Left lung (tissue), 10 donors: ENCODE measurements around the gene CNNM3. TPM values are rescaled to one million over a fixed set of nuclear protein-coding genes. Genes with fewer than 3 reads are reported as not detected.
"Not testable (repeated sequence)": the region's sequence is repeated elsewhere in the genome, so short reads cannot be mapped to it uniquely, and the experiment has no call there.

ENCODE experiments used
- ATAC-seq: fragments of 200-7000 bp; cut with Tn5 transposase; one replicate; pipeline ENCODE4 v1.9.1; 2020; ENCODE audit warnings: moderate library complexity
- DNase-seq, 4 donors: peaks; one replicate each; pipeline ENCODE4 v3.0.0-alpha.2; 2013 to 2020
- H3K27ac ChIP-seq, 2 donors: fragments of 200-600 bp; sonication (generic) in 1 of 2; one replicate each; pipeline versions ENCODE4 v1.5.0 to v1.8.0; 2020 to 2021
- H3K27me3 ChIP-seq, 2 donors: fragments of 200-600 bp; sonication (generic) in 1 of 2; one replicate each; pipeline versions ENCODE4 v1.5.0 to v1.8.0; 2020 to 2021
- H3K36me3 ChIP-seq, 2 donors: fragments of 200-600 bp; sonication (generic) in 1 of 2; one replicate each; pipeline versions ENCODE4 v1.5.0 to v1.8.0; 2020 to 2021
- H3K4me1 ChIP-seq, 2 donors: fragments of 200-600 bp; one replicate each; pipeline ENCODE4 v1.8.0; 2021
- H3K4me3 ChIP-seq, 2 donors: fragments of 200-600 bp; sonication (generic) in 1 of 2; one replicate each; pipeline versions ENCODE4 v1.5.0 to v1.8.0; 2020 to 2021; ENCODE audit warnings: mild to moderate bottlenecking in 1 of 2
- H3K9me3 ChIP-seq, 2 donors: fragments of 200-600 bp; sonication (generic) in 1 of 2; one replicate each; pipeline versions ENCODE4 v1.5.0 to v1.8.0; 2020 to 2021
- intact Hi-C, 2 donors: fragments of 100-400 bp; cut with DNase I; formaldehyde crosslinking; loops; one replicate each; pipeline versions ENCODE4 v1.11.2 to v1.14.2; 2022
- polyA plus RNA-seq, 6 donors: library from polyadenylated mRNA; unstranded; fragments of 120-200 nt; gene quantifications; one replicate each; pipeline ENCODE4 v1.2.1, GENCODE V29; 2013; ENCODE audit not compliant: insufficient read length in 6 of 6
- total RNA-seq, 2 donors: library from RNA; stranded (reverse); fragmentation: NEBNext Ultra II Directional; extraction: Animal tissue kit (Norgen Biotek cat#: 25700); gene quantifications; one replicate each; pipeline ENCODE4 v1.2.1, GENCODE V29; 2021
- TF ChIP-seq, protein P1 (sequence below), 2 donors: fragments of 200-600 bp; sonication (generic) in 1 of 2; IDR thresholded peaks; one replicate each; pipeline versions ENCODE4 v1.5.0 to v1.8.0; 2021; ENCODE audit warnings: antibody characterized with exemption in 2 of 2
- donor health status: DM: no; HTN: yes; CAD: no.
- donor health status: DM: no; HTN: no; CAD: no.

Gene CNNM3
- total and polyA plus RNA-seq, 8 donors: 24.8 to 37.9 (median 32.2) TPM

GRCh38 chr2:96792772-96793749 is 23.0 kb upstream of the CNNM3 start:
- TF ChIP-seq, protein P1, sequence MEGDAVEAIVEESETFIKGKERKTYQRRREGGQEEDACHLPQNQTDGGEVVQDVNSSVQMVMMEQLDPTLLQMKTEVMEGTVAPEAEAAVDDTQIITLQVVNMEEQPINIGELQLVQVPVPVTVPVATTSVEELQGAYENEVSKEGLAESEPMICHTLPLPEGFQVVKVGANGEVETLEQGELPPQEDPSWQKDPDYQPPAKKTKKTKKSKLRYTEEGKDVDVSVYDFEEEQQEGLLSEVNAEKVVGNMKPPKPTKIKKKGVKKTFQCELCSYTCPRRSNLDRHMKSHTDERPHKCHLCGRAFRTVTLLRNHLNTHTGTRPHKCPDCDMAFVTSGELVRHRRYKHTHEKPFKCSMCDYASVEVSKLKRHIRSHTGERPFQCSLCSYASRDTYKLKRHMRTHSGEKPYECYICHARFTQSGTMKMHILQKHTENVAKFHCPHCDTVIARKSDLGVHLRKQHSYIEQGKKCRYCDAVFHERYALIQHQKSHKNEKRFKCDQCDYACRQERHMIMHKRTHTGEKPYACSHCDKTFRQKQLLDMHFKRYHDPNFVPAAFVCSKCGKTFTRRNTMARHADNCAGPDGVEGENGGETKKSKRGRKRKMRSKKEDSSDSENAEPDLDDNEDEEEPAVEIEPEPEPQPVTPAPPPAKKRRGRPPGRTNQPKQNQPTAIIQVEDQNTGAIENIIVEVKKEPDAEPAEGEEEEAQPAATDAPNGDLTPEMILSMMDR (IDR thresholded peaks at IDR 0.05): no peak
- Histone ChIP-seq H3K27me3 (no peaks in the 10 kb centered on the region), H3K27ac (no peak overlapping the region), H3K4me1 (peaks cover 4 to 9% of the 10 kb centered on the region in 2 donors), H3K4me3 (no peak overlapping the region), H3K9me3 (no peaks in the 10 kb centered on the region), H3K36me3 (peaks cover 0 to 11% of the 10 kb centered on the region in 2 donors)
- DNase-seq (peak in 2 of 4 donors; percentile 38 to 72), ATAC-seq (peak; percentile 81)
- intact Hi-C loops: no loop called here

DNA sequence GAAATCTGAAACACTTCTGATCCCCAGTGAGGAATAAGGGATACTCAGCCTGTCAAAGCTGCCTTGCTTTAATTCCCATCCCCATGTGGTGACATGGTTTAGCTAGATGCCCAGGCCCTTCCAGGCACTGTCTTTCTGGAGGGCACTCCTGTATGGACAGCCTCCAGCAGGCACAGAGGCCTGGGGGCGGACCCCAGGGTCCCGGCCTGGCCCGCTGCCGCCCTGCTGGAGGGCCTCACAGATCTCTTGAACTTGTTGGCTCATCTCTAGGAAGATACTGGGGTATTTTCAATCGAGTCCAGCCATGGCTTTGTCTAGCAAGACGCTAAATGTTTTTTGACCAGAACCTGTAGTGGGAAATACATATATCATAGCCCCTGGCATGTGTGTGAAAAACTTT is 21.0 kb upstream of the CNNM3 start:
- peaks cover 0 to 30% of the 10 kb centered on the region in 2 donors for H3K36me3 ChIP-seq
- DNase-seq: peak in 2 of 4 donors; percentile 22 to 64
- no peak for ATAC-seq
- no peaks in the 10 kb centered on the region for H3K9me3 ChIP-seq
- no peaks in the 10 kb centered on the region for H3K27me3 ChIP-seq
- intact Hi-C loops: no loop called here
- H3K4me1 ChIP-seq: no peaks in the 10 kb centered on the region
- TF ChIP-seq, protein P1 (IDR thresholded peaks at IDR 0.05): no peak
- no peak overlapping the region for H3K4me3 ChIP-seq
- no peak overlapping the region for H3K27ac ChIP-seq

- peaks cover 0 to 30% of the 10 kb centered on the region in 2 donors for H3K36me3 ChIP-seq
- H3K27me3 ChIP-seq, H3K27ac ChIP-seq, ATAC-seq, H3K4me1 ChIP-seq, H3K9me3 ChIP-seq, intact Hi-C loops, H3K4me3 ChIP-seq: not testable (repeated sequence)
- peak in 2 of 4 donors; percentile 6 to 17 for DNase-seq
Observed at GRCh38 chr2:96796497-96796896, 19.6 kb upstream of the CNNM3 start.

GRCh38 chr2:96797066-96797625 is 18.9 kb upstream of the CNNM3 start:
- Histone ChIP-seq H3K27ac (no peak overlapping the region), H3K36me3 (peaks cover 0 to 30% of the 10 kb centered on the region in 2 donors), H3K27me3 (no peaks in the 10 kb centered on the region), H3K4me3 (no peak overlapping the region), H3K9me3 (no peaks in the 10 kb centered on the region), H3K4me1 (peaks cover 0 to 8% of the 10 kb centered on the region in 2 donors)
- intact Hi-C loops: no loop called here
- ATAC-seq (no peak), DNase-seq (peak in 2 of 4 donors; percentile 25 to 67)
- TF ChIP-seq, protein P1 (IDR thresholded peaks at IDR 0.05): no peak

DNA sequence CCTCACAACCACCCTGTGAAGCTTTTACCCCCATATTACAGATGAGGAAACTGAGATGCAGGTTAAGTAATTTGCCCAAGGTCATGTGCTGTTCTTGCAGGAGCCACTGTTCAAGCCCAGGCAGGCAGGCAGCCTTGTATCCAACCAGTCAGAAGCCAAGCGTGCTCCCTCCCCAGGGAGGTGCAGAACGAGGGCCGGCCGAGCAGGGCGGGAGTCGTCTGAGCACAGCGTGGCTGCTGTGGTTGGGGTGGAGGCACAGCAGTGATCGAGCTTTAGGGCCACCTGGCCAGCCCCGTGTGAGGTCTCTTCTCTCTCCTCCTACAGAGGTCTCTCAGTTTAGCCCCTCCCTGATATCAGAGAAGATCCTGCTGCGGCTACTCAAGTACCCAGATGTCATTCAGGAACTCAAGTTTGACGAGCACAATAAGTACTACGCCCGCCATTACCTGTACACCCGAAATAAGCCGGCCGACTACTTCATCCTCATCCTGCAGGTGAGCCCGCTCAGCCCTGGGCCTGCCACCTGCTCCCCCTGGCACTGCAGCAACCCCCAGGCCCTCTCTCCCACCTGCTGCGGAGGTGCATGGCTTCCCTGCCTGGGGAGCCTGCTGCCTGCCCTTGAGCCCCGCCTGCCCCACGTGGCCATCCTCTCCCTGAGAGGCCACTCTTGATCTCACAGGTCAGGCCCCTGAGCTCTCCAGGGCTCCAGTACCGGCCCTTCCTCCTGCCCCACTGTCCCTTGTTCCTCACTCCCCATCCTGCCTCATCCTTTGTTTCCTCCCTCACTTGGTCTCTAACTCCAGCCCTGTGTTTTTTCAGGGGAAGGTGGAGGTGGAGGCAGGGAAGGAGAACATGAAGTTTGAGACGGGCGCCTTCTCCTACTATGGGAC is 17.1 kb upstream of the CNNM3 start:
- ATAC-seq: no peak
- H3K27ac ChIP-seq: no peak overlapping the region
- H3K4me3 ChIP-seq: no peak overlapping the region
- peaks cover 0 to 30% of the 10 kb centered on the region in 2 donors for H3K36me3 ChIP-seq
- intact Hi-C loops: no loop called here
- H3K27me3 ChIP-seq: no peaks in the 10 kb centered on the region
- no peaks in the 10 kb centered on the region for H3K9me3 ChIP-seq
- DNase-seq: peak in 1 of 4 donors; percentile 72
- H3K4me1 ChIP-seq: peaks cover 0 to 8% of the 10 kb centered on the region in 2 donors
- TF ChIP-seq, protein P1 (IDR thresholded peaks at IDR 0.05): no peak
